H1 (cell line): ENCODE data around the gene DKK2. TPM values are rescaled to one million over a fixed set of nuclear protein-coding genes. Genes with fewer than 3 reads are reported as not detected.

Source experiments
- CTCF ChIA-PET: fragments of 300-600 bp; sonication (Branson Sonifier 250); formaldehyde crosslinking; loops from one replicate; lab custom pipeline; 2021; ENCODE audit not compliant: partially characterized antibody; lab: Charles Lee
- POLR2A ChIA-PET: fragments of 300-600 bp; sonication (Branson Sonifier 250); formaldehyde crosslinking; loops from one replicate; lab custom pipeline; 2021; ENCODE audit warnings: inconsistent platforms; ENCODE audit not compliant: partially characterized antibody; lab: Charles Lee
- DNase-seq, 2 experiments: peaks; one replicate each; pipeline versions ENCODE4 v3.0.0 to v3.0.0-alpha.2; 2010 to 2022; ENCODE audit warnings: low spot score in 2 of 2, low read depth in 1 of 2, mixed read lengths in 1 of 2
- FAIRE-seq: peaks from 2 replicates; lab custom pipeline; 2011; peaks lifted over from hg19 to GRCh38; lab: Jason Lieb, UNC
- H2AFZ ChIP-seq: 2 replicates; pipeline ENCODE4 v1.8.1; 2012; ENCODE audit warnings: low read length, inconsistent platforms
- H2AK5ac ChIP-seq: 2 replicates; pipeline ENCODE4 v1.6.1; 2013; ENCODE audit warnings: low read depth, low read length
- H2BK120ac ChIP-seq: replicated peaks from 2 replicates; pipeline ENCODE3; 2013; ENCODE audit warnings: low read depth, low read length, inconsistent platforms
- H2BK12ac ChIP-seq: 2 replicates; pipeline ENCODE4 v1.6.1; 2013; ENCODE audit warnings: low read depth, low read length
- H2BK15ac ChIP-seq: 2 replicates; pipeline ENCODE4 v1.6.1; 2013; ENCODE audit warnings: low read length
- H2BK20ac ChIP-seq: 2 replicates; pipeline ENCODE4 v1.6.1; 2013; ENCODE audit warnings: low read length
- H2BK5ac ChIP-seq: 2 replicates; pipeline ENCODE4 v1.6.1; 2013; ENCODE audit warnings: low read depth, low read length
- H3K14ac ChIP-seq: 2 replicates; pipeline ENCODE4 v1.6.1; 2013; ENCODE audit warnings: inconsistent platforms; ENCODE audit not compliant: insufficient read length
- H3K18ac ChIP-seq: 2 replicates; pipeline ENCODE4 v1.6.1; 2013; ENCODE audit warnings: low read length; ENCODE audit errors: extremely low read depth
- H3K23ac ChIP-seq: 2 replicates; pipeline ENCODE4 v1.6.1; 2013; ENCODE audit warnings: inconsistent platforms; ENCODE audit not compliant: insufficient read length
- H3K23me2 ChIP-seq: 2 replicates; pipeline ENCODE4 v1.6.1; 2013; ENCODE audit warnings: low read depth, low read length
- H3K27ac ChIP-seq: 2 replicates; pipeline ENCODE4 v1.6.1; 2011; ENCODE audit warnings: low read depth, low read length, inconsistent platforms
- H3K27me3 ChIP-seq, 4 experiments: replicated peaks in 1 of 4; 1 replicate in 1 of 4; 2 replicates in 3 of 4; pipeline versions ENCODE4 v1.6.1 to v1.8.1; 2011 to 2013; ENCODE audit warnings: low read length in 3 of 4, mild to moderate bottlenecking in 3 of 4, inconsistent platforms in 2 of 4, mixed read lengths in 2 of 4, moderate library complexity in 1 of 4; ENCODE audit not compliant: control insufficient read depth in 3 of 4, insufficient read depth in 3 of 4; ENCODE audit errors: extremely low read depth in 1 of 4
- H3K36me3 ChIP-seq, 4 experiments: 2 replicates each; pipeline versions ENCODE4 v1.6.1 to v1.8.1; 2011 to 2013; ENCODE audit warnings: mild to moderate bottlenecking in 4 of 4, low read length in 3 of 4, moderate library complexity in 2 of 4, control low read depth in 1 of 4, inconsistent platforms in 1 of 4; ENCODE audit not compliant: insufficient read depth in 4 of 4, control insufficient read depth in 2 of 4
- H3K4ac ChIP-seq: replicated peaks from 2 replicates; pipeline ENCODE3; 2013; ENCODE audit warnings: low read length, low read depth, mixed read lengths, inconsistent platforms; ENCODE audit not compliant: insufficient read length
- H3K4me1 ChIP-seq, 4 experiments: replicated peaks in 1 of 4; 1 replicate in 1 of 4; 2 replicates in 3 of 4; pipeline versions ENCODE4 v1.6.1 to v1.8.1; 2011 to 2013; ENCODE audit warnings: low read length in 3 of 4, inconsistent platforms in 2 of 4, mixed read lengths in 1 of 4; ENCODE audit not compliant: insufficient read depth in 4 of 4, control insufficient read depth in 3 of 4
- H3K4me2 ChIP-seq, 2 experiments: 2 replicates each; pipeline versions ENCODE4 v1.6.1 to v1.8.1; 2011 to 2013; ENCODE audit warnings: low read depth in 2 of 2, low read length in 2 of 2, control low read depth in 1 of 2, inconsistent platforms in 1 of 2, mild to moderate bottlenecking in 1 of 2; ENCODE audit not compliant: insufficient read depth in 1 of 2
- H3K4me3 ChIP-seq, 4 experiments: fragments of 200-600, 300-600 bp in 1 of 4; sonication (generic), shearing (Covaris generic), sonication (Bioruptor Twin) in 1 of 4; 2 replicates each; pipeline versions ENCODE4 v1.5.1 to v1.8.1; 2011 to 2016; ENCODE audit warnings: low read length in 4 of 4, low read depth in 3 of 4, control low read depth in 2 of 4, inconsistent platforms in 2 of 4, mild to moderate bottlenecking in 2 of 4, mixed read lengths in 1 of 4, moderate library complexity in 1 of 4; ENCODE audit not compliant: insufficient read depth in 2 of 4; ENCODE audit errors: extremely low read depth in 1 of 4
- H3K56ac ChIP-seq: replicated peaks from 2 replicates; pipeline ENCODE3; 2013; ENCODE audit warnings: low read depth, mild to moderate bottlenecking, mixed read lengths, low read length, inconsistent platforms; ENCODE audit not compliant: insufficient read length
- H3K79me1 ChIP-seq: 2 replicates; pipeline ENCODE4 v1.6.1; 2013; ENCODE audit warnings: low read depth, low read length, control low read depth
- H3K79me2 ChIP-seq, 2 experiments: 2 replicates each; pipeline versions ENCODE4 v1.6.1 to v1.8.1; 2012 to 2013; ENCODE audit warnings: low read length in 2 of 2, mild to moderate bottlenecking in 2 of 2, inconsistent platforms in 1 of 2; ENCODE audit not compliant: insufficient read depth in 2 of 2, control insufficient read depth in 1 of 2
- H3K9ac ChIP-seq, 4 experiments: replicated peaks in 1 of 4; 1 replicate in 1 of 4; 2 replicates in 3 of 4; pipeline versions ENCODE4 v1.6.1 to v1.8.1; 2011 to 2013; ENCODE audit warnings: low read depth in 3 of 4, low read length in 3 of 4, control low read depth in 2 of 4, mild to moderate bottlenecking in 2 of 4, moderate library complexity in 2 of 4, inconsistent platforms in 1 of 4; ENCODE audit errors: extremely low read depth in 1 of 4
- H3K9me3 ChIP-seq, 2 experiments: 2 replicates each; pipeline versions ENCODE4 v1.6.1 to v1.8.1; 2012 to 2013; ENCODE audit warnings: mild to moderate bottlenecking in 2 of 2, moderate library complexity in 2 of 2, control low read depth in 1 of 2, inconsistent platforms in 1 of 2, low read depth in 1 of 2, low read length in 1 of 2, mixed read lengths in 1 of 2; ENCODE audit not compliant: insufficient read depth in 2 of 2
- H4K20me1 ChIP-seq, 2 experiments: replicated peaks in 1 of 2; 2 replicates each; pipeline versions ENCODE3 to v1.8.1; 2011 to 2013; ENCODE audit warnings: inconsistent platforms in 2 of 2, low read length in 2 of 2, mild to moderate bottlenecking in 1 of 2; ENCODE audit not compliant: insufficient read depth in 2 of 2, control insufficient read depth in 1 of 2
- H4K5ac ChIP-seq: 2 replicates; pipeline ENCODE4 v1.6.1; 2013; ENCODE audit warnings: low read length, low read depth, mixed read lengths, inconsistent platforms; ENCODE audit not compliant: insufficient read length
- H4K8ac ChIP-seq: 2 replicates; pipeline ENCODE4 v1.8.0; 2013; ENCODE audit warnings: mild to moderate bottlenecking, moderate library complexity, low read length, inconsistent platforms; ENCODE audit not compliant: insufficient read depth; ENCODE audit errors: extremely low read depth
- H4K91ac ChIP-seq: replicated peaks from 2 replicates; pipeline ENCODE3; 2013; ENCODE audit warnings: low read length, mixed read lengths, inconsistent platforms; ENCODE audit not compliant: insufficient read length
- ASH2L ChIP-seq: fragments of 200-600, 300-600 bp; sonication (generic); IDR thresholded peaks from one replicate; pipeline ENCODE4 v1.7.1; 2017; ENCODE audit warnings: low read length
- CHD2 ChIP-seq: IDR thresholded peaks from 2 replicates; pipeline ENCODE4 v1.6.1; 2012; ENCODE audit warnings: low read length, improper control_type of control experiment
- POLR2A ChIP-seq, 2 experiments: IDR thresholded peaks; 1 replicate in 1 of 2; 2 replicates in 1 of 2; pipeline ENCODE4 v1.6.1; 2011; ENCODE audit warnings: low read depth in 2 of 2, low read length in 2 of 2, mild to moderate bottlenecking in 2 of 2; ENCODE audit errors: control extremely low read depth in 1 of 2
- SUZ12 ChIP-seq: fragments of 200-600 bp; sonication (generic); IDR thresholded peaks from 2 replicates; pipeline ENCODE4 v1.6.1; 2012; ENCODE audit warnings: mild to moderate bottlenecking, inconsistent platforms, low read length, moderate library complexity, mixed read lengths
- WGBS, 2 experiments: shearing (Covaris generic) in 1 of 2; methylation state at CpG; one replicate each; pipeline versions ENCODE4 v1.1.6 to v1.1.7; 2013 to 2015; ENCODE audit warnings: low lambda C conversion rate in 2 of 2, mixed read lengths in 2 of 2, inconsistent platforms in 1 of 2, low coverage in 1 of 2, missing lambda C conversion rate in 1 of 2; ENCODE audit not compliant: insufficient replicate concordance in 2 of 2, insufficient coverage in 1 of 2, insufficient read length in 1 of 2; ENCODE audit errors: extremely low coverage in 1 of 2, missing lambda C conversion rate in 1 of 2; 5-methylcytosine and 5-hydroxymethylcytosine counted together
- polyA plus RNA-seq, 7 experiments: library from polyadenylated mRNA; depleted of rRNA in 3 of 7; stranded (reverse) in 5 of 7; unstranded in 2 of 7; fragments of >200 nt in 5 of 7; fragments of 200-250 nt in 2 of 7; gene quantifications; 1 replicate in 5 of 7; 2 replicates in 1 of 7; 4 replicates in 1 of 7; pipeline versions ENCODE4 v1.2.1 to v1.2.3, GENCODE V29; 2011 to 2013; ENCODE audit warnings: missing spikeins in 2 of 7, mixed read lengths in 2 of 7
- total RNA-seq: library from RNA; stranded (reverse); fragmentation: NEBNext Ultra II Directional; extraction: Animal tissue kit (Norgen Biotek cat#: 25700); gene quantifications from 2 replicates; pipeline ENCODE4 v1.2.1, GENCODE V29; 2021

Gene DKK2
- total and polyA plus RNA-seq, 2 of the 8 experiments (the other 6 are each of a cell fraction or from before 2014, with no cell fraction given): 0.09 to 0.13 TPM

GRCh38 chr4:106978046-106978774 lies 57.9 kb downstream of the DKK2 start:
- H3K4ac ChIP-seq: no peak overlapping the region
- H4K5ac ChIP-seq: no peak overlapping the region
- WGBS, 2 experiments: 85% methylated on average over 13 of the region's 14 CpGs; no CpG with 5 or more reads in 1 of the 2 experiments
- peak overlapping the region; percentile 4; the same call in 1 of the 2 replicates for H3K18ac ChIP-seq
- ChIA-PET CTCF (interaction anchor here (0.7 to 1.4 kb wide), 6 partner anchors 12 to 79 kb away, joined by 3 to 4 read pairs (median 4); partner anchors contain the start of gene DKK2), POLR2A (no interaction called here)
- H4K91ac ChIP-seq: no peak overlapping the region
- H4K20me1 ChIP-seq: no peaks in the 10 kb centered on the region
- peak overlapping the region; percentile 37; the same call in 1 of the 2 replicates for H3K27ac ChIP-seq
- H3K56ac ChIP-seq: no peak overlapping the region
- no peak for FAIRE-seq
- H2AFZ ChIP-seq: no peak overlapping the region
- H3K23me2 ChIP-seq: no peaks in the 10 kb centered on the region; the same call in 1 of the 2 replicates
- peaks cover 0 to 15% (median 7%) of the 10 kb centered on the region in 4 experiments; a peak in 4 of 7 replicates for H3K4me1 ChIP-seq
- no peaks in the 10 kb centered on the region for H3K27me3 ChIP-seq
- peak overlapping the region; percentile 87 for H2BK120ac ChIP-seq
- H3K79me2 ChIP-seq: no peaks in the 10 kb centered on the region
- H3K4me2 ChIP-seq: no peak overlapping the region
- H3K14ac ChIP-seq: no peak overlapping the region
- H2AK5ac ChIP-seq: no peak overlapping the region
- H3K9ac ChIP-seq: no peak overlapping the region
- TF ChIP-seq ASH2L: peak; percentile 59
- TF ChIP-seq POLR2A (IDR thresholded peaks at IDR 0.05; ENCODE audit: control extremely low read depth in 1 of 2, low read depth in 2 of 2, low read length in 2 of 2): peak in 1 of 2 experiments; percentile 27; a peak in 1 of 3 replicates
- TF ChIP-seq SUZ12: no peak
- TF ChIP-seq CHD2: peak; percentile 23; the same call in 1 of the 2 replicates
- no peak overlapping the region; the same call in 1 of the 2 replicates for H2BK15ac ChIP-seq
- H3K23ac ChIP-seq: no peak overlapping the region
- H3K4me3 ChIP-seq: no peak overlapping the region
- no peaks in the 10 kb centered on the region for H3K79me1 ChIP-seq
- H2BK12ac ChIP-seq: peak overlapping the region; percentile 68; the same call in 1 of the 2 replicates
- H2BK20ac ChIP-seq: no peak overlapping the region
- DNase-seq: peak; percentile 5 to 51
- H3K36me3 ChIP-seq: no peaks in the 10 kb centered on the region
- peak overlapping the region; percentile 55; the same call in 1 of the 2 replicates for H2BK5ac ChIP-seq
- peak overlapping the region; percentile 5 for H4K8ac ChIP-seq
- H3K9me3 ChIP-seq: no peaks in the 10 kb centered on the region
